Endothelial cell (in vitro differentiated cells): ENCODE results near the gene MAP1LC3C. TPM values are rescaled to one million over a fixed set of nuclear protein-coding genes. Genes with fewer than 3 reads are reported as not detected.

ENCODE experiments used
- DNase-seq: peaks from one replicate; pipeline ENCODE4 v3.0.0; 2021; ENCODE audit warnings: low spot score
- H3K27ac Mint-ChIP-seq: one replicate; pipeline ENCODE4 v1.8.0; 2021; ENCODE audit warnings: mixed read lengths, inconsistent platforms; ENCODE audit not compliant: unreplicated experiment
- H3K27me3 Mint-ChIP-seq: one replicate; pipeline ENCODE4 v1.8.0; 2021; ENCODE audit warnings: mild to moderate bottlenecking, moderate library complexity, mixed read lengths, inconsistent platforms; ENCODE audit not compliant: unreplicated experiment
- H3K36me3 Mint-ChIP-seq: one replicate; pipeline ENCODE4 v1.8.0; 2021; ENCODE audit warnings: mild to moderate bottlenecking, low read depth, mixed read lengths, inconsistent platforms; ENCODE audit not compliant: unreplicated experiment
- H3K4me1 Mint-ChIP-seq: one replicate; pipeline ENCODE4 v1.8.0; 2021; ENCODE audit warnings: mild to moderate bottlenecking, mixed read lengths, inconsistent platforms; ENCODE audit not compliant: unreplicated experiment
- H3K4me3 Mint-ChIP-seq: one replicate; pipeline ENCODE4 v1.8.0; 2021; ENCODE audit warnings: mild to moderate bottlenecking, mixed read lengths, inconsistent platforms; ENCODE audit not compliant: unreplicated experiment
- H3K9me3 Mint-ChIP-seq: one replicate; pipeline ENCODE4 v1.8.0; 2021; ENCODE audit warnings: mixed read lengths, inconsistent platforms; ENCODE audit not compliant: unreplicated experiment
- total RNA-seq: library from RNA; stranded (reverse); fragmentation: NEBNext Ultra II Directional; extraction: Animal tissue kit (Norgen Biotek cat#: 25700); gene quantifications from one replicate; pipeline ENCODE4 v1.2.1, GENCODE V29; 2021; ENCODE audit not compliant: unreplicated experiment
- TF ChIP-seq, protein P1 (sequence below): fragments of 200-600 bp; sonication (generic); IDR thresholded peaks from one replicate; pipeline ENCODE4 v1.5.0; 2021; ENCODE audit warnings: antibody characterized with exemption; ENCODE audit not compliant: unreplicated experiment

Gene MAP1LC3C
- total RNA-seq, 1 donor from 2014 or later, result 1.7 TPM

DNA sequence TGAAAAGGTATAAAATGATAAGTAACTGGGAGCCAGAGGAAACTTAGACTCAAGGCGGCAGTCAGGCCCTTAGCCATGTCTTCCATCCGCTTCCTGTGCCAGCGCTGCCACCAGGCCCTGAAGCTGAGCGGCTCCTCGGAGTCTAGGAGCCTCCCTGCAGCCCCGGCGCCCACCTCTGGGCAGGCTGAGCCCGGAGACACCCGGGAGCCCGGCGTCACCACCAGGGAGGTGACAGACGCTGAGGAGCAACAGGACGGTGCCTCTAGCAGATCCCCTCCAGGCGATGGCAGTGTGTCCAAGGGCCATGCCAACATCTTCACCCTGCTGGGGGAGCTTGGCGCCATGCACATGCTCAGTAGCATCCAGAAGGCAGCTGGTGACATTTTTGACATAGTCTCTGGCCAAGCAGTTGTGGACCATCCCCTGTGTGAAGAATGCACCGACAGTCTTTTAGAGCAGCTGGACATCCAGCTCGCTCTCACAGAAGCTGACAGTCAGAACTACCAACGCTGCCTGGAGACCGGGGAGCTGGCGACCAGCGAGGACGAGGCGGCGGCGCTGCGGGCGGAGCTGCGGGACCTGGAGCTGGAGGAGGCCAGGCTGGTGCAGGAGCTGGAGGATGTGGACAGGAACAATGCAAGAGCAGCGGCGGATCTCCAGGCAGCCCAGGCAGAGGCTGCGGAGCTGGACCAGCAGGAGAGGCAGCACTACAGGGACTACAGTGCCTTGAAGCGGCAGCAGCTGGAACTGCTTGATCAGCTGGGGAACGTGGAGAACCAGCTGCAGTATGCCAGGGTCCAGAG lies 41.0 kb downstream of the MAP1LC3C start, which contains the start of gene BECN2:
Gene BECN2, plus strand, starts transcription at position 76 of the 803 bp plus-strand sequence. Its CDS starts 0 bp downstream, at position 76.
- H3K27ac Mint-ChIP-seq, result no peak within 1 kb of the TSS
- DNase-seq, result no peak
- no peaks in the 10 kb centered on the region for H3K9me3 Mint-ChIP-seq
- no peaks in the 10 kb centered on the region for H3K36me3 Mint-ChIP-seq
- no peaks in the 10 kb centered on the region for H3K4me1 Mint-ChIP-seq
- TF ChIP-seq, protein P1, sequence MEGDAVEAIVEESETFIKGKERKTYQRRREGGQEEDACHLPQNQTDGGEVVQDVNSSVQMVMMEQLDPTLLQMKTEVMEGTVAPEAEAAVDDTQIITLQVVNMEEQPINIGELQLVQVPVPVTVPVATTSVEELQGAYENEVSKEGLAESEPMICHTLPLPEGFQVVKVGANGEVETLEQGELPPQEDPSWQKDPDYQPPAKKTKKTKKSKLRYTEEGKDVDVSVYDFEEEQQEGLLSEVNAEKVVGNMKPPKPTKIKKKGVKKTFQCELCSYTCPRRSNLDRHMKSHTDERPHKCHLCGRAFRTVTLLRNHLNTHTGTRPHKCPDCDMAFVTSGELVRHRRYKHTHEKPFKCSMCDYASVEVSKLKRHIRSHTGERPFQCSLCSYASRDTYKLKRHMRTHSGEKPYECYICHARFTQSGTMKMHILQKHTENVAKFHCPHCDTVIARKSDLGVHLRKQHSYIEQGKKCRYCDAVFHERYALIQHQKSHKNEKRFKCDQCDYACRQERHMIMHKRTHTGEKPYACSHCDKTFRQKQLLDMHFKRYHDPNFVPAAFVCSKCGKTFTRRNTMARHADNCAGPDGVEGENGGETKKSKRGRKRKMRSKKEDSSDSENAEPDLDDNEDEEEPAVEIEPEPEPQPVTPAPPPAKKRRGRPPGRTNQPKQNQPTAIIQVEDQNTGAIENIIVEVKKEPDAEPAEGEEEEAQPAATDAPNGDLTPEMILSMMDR, result no peak
- peaks cover 6% of the 10 kb centered on the region for H3K27me3 Mint-ChIP-seq
- H3K4me3 Mint-ChIP-seq, result no peak within 1 kb of the TSS

DNA sequence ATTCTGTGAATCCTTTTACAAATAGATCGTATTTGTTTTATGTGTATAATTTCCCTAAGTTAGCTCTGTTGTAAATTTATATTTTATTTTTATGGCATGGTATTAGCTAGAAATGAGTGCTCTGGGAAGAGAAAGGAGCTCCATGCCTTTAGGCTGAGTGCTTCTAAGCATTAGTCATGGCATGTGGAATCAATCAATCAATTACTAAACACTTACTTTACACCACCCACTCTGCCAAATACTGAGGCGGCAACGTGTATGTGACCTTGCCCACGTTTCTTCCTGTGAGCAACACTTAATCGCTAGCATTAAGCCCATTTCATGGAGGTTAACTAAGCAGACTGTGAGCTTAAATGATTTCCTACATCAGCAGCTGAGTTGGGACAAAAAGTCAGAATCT lies 48.5 kb downstream of the MAP1LC3C start:
- Mint-ChIP-seq H3K36me3 (no peaks in the 10 kb centered on the region), H3K27ac (no peak overlapping the region), H3K27me3 (peaks cover 4% of the 10 kb centered on the region), H3K4me3 (no peak overlapping the region), H3K9me3 (no peaks in the 10 kb centered on the region), H3K4me1 (peaks cover 3% of the 10 kb centered on the region)
- DNase-seq, result no peak
- TF ChIP-seq, protein P1, result no peak

DNA sequence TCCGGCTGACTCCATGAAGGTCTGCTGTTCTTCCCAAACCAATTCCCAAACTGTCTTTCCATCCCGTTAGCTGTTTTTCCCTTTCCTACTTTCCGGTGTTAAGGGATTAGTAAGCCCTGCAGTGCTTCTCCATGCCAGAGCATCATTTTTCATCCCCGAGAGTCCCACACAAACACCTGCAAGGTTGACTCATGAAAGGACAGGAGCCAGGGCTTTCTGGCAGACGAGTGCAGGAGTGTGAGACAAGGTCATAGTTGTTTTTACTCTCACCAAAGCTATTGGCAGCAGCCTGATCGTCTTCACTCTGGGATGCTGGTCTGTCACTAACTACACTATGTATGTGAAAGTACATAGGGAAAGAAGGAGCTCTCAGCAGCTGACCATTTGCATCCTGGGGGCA lies 51.5 kb downstream of the MAP1LC3C start:
- Mint-ChIP-seq H3K36me3 (no peaks in the 10 kb centered on the region), H3K9me3 (no peaks in the 10 kb centered on the region), H3K4me3 (no peak overlapping the region), H3K27me3 (peaks cover 4% of the 10 kb centered on the region), H3K27ac (no peak overlapping the region), H3K4me1 (peaks cover 3% of the 10 kb centered on the region)
- DNase-seq, result no peak
- TF ChIP-seq, protein P1, result no peak

Other genes starting within 250 kb of the MAP1LC3C start
- 6.5 TPM for gene EXO1, start 150.9 kb downstream of the MAP1LC3C start, total RNA-seq
- gene BECN2, start 41.3 kb downstream of the MAP1LC3C start, total RNA-seq, result not detected